ENCODE results near the gene KIAA1671.

The KIAA1671 gene

GRCh38 chr22:25122136-25122764 is 169.7 kb downstream of the KIAA1671 start:
- no peaks in the 10 kb centered on the region for H3K27me3 ChIP-seq (ENCODE audit: insufficient read depth, low read length)
- H3F3A ChIP-seq (ENCODE audit: insufficient read depth, low read length), result no peaks in the 10 kb centered on the region
- no peaks in the 10 kb centered on the region for H3K9me2 ChIP-seq (ENCODE audit: low read depth, low read length)
- no peaks in the 10 kb centered on the region for H3K36me3 ChIP-seq (ENCODE audit: insufficient read depth, low read length)
- TF ChIP-seq EZH2 (IDR thresholded peaks at IDR 0.05; ENCODE audit: borderline replicate concordance, low read length), result no peak
- TF ChIP-seq CTCF (IDR thresholded peaks at IDR 0.05; ENCODE audit: low read length), result no peak
- no peaks in the 10 kb centered on the region for H3K9me3 ChIP-seq (ENCODE audit: low read length)
- H2AFZ ChIP-seq (ENCODE audit: low read length), result no peak overlapping the region
- no peaks in the 10 kb centered on the region for H4K20me1 ChIP-seq (ENCODE audit: insufficient read depth, low read length)
- H3K4me1 ChIP-seq (ENCODE audit: insufficient read depth, low read length, severe bottlenecking), result no peaks in the 10 kb centered on the region
- H3K4me2 ChIP-seq (ENCODE audit: low read length), result no peak overlapping the region
- H3K27ac ChIP-seq (ENCODE audit: low read depth, low read length, poor library complexity, severe bottlenecking), result no peak overlapping the region
- no peak overlapping the region for H3K4me3 ChIP-seq (ENCODE audit: low read depth, low read length, poor library complexity, severe bottlenecking)
- no peak overlapping the region for H3K9ac ChIP-seq (ENCODE audit: low read length)
- no peaks in the 10 kb centered on the region for H3K79me2 ChIP-seq (ENCODE audit: insufficient read depth, low read length)

DNA sequence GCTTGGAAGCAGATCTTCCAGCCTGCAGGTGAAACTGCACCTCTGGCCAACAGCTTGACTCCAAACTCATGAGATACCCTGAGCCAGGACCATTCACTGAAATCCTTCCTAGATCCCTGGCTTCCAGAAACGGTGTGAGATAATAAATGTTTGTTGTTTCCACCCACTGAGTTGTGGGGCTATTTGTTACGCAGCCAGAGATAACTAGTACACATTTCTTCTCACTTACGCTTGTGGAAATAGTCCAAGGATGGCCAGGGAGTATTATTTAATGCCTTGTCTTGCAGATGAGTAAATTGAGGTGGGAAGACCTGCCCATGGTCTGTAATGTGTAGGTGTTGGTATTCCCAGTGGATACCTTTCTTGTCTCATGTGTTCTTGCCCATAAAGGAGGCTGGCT is 171.2 kb downstream of the KIAA1671 start:
- Histone ChIP-seq H3K4me3 (ENCODE audit: low read depth, low read length, poor library complexity, severe bottlenecking) (no peak overlapping the region), H3K79me2 (ENCODE audit: insufficient read depth, low read length) (no peaks in the 10 kb centered on the region), H3K36me3 (ENCODE audit: insufficient read depth, low read length) (no peaks in the 10 kb centered on the region), H3K27ac (ENCODE audit: low read depth, low read length, poor library complexity, severe bottlenecking) (no peak overlapping the region), H3F3A (ENCODE audit: insufficient read depth, low read length) (no peaks in the 10 kb centered on the region), H3K4me2 (ENCODE audit: low read length) (no peak overlapping the region), H2AFZ (ENCODE audit: low read length) (no peak overlapping the region), H3K9me2 (ENCODE audit: low read depth, low read length) (no peaks in the 10 kb centered on the region), H3K9me3 (ENCODE audit: low read length) (no peaks in the 10 kb centered on the region), H4K20me1 (ENCODE audit: insufficient read depth, low read length) (no peaks in the 10 kb centered on the region), H3K27me3 (ENCODE audit: insufficient read depth, low read length) (no peaks in the 10 kb centered on the region), H3K4me1 (ENCODE audit: insufficient read depth, low read length, severe bottlenecking) (no peaks in the 10 kb centered on the region), H3K9ac (ENCODE audit: low read length) (no peak overlapping the region)
- TF ChIP-seq CTCF (IDR thresholded peaks at IDR 0.05; ENCODE audit: low read length), result no peak
- no peak for TF ChIP-seq EZH2 (IDR thresholded peaks at IDR 0.05; ENCODE audit: borderline replicate concordance, low read length)

GRCh38 chr22:25125693-25126357 is 173.3 kb downstream of the KIAA1671 start:
- Histone ChIP-seq H3K9ac (ENCODE audit: low read length) (no peak overlapping the region), H2AFZ (ENCODE audit: low read length) (no peak overlapping the region), H3K9me2 (ENCODE audit: low read depth, low read length) (no peaks in the 10 kb centered on the region), H3K4me1 (ENCODE audit: insufficient read depth, low read length, severe bottlenecking) (no peaks in the 10 kb centered on the region), H3K27ac (ENCODE audit: low read depth, low read length, poor library complexity, severe bottlenecking) (no peak overlapping the region), H3K9me3 (ENCODE audit: low read length) (no peaks in the 10 kb centered on the region), H3K79me2 (ENCODE audit: insufficient read depth, low read length) (no peaks in the 10 kb centered on the region), H4K20me1 (ENCODE audit: insufficient read depth, low read length) (no peaks in the 10 kb centered on the region), H3F3A (ENCODE audit: insufficient read depth, low read length) (no peaks in the 10 kb centered on the region), H3K36me3 (ENCODE audit: insufficient read depth, low read length) (no peaks in the 10 kb centered on the region), H3K27me3 (ENCODE audit: insufficient read depth, low read length) (no peaks in the 10 kb centered on the region), H3K4me3 (ENCODE audit: low read depth, low read length, poor library complexity, severe bottlenecking) (no peak overlapping the region), H3K4me2 (ENCODE audit: low read length) (no peak overlapping the region)
- TF ChIP-seq EZH2 (IDR thresholded peaks at IDR 0.05; ENCODE audit: borderline replicate concordance, low read length) (no peak), CTCF (IDR thresholded peaks at IDR 0.05; ENCODE audit: low read length) (no peak)
